Measurements from ENCODE around the gene PLEKHA7. TPM values are rescaled to one million over a fixed set of nuclear protein-coding genes. Genes with fewer than 3 reads are reported as not detected.
A peak's percentile ranks its signal among the peaks of the same experiment; 100 is the strongest.

The PLEKHA7 gene
- total RNA-seq, 1 donor from 2014 or later = 22.2 TPM

DNA sequence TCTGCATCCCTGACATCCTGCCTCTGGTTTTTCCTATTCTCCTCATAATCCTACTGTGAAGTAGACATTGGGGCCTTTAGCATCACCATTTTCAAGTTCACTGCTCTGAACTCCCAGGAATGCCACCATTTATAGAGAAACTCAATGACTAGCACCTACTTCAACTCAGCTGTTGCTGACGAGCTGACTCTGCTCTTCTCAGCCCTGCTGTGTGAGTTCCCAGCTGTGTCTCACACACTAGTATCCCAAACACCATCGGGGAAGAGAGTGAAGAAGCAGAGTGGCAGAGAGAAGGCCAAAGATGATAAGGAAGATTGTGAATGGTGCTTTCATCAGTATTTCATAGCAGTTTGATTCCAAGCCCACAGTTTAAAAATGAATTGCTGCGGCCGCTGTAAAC, 71.9 kb downstream of the PLEKHA7 start:
- DNase-seq (ENCODE audit: low read depth) = no peak

DNA sequence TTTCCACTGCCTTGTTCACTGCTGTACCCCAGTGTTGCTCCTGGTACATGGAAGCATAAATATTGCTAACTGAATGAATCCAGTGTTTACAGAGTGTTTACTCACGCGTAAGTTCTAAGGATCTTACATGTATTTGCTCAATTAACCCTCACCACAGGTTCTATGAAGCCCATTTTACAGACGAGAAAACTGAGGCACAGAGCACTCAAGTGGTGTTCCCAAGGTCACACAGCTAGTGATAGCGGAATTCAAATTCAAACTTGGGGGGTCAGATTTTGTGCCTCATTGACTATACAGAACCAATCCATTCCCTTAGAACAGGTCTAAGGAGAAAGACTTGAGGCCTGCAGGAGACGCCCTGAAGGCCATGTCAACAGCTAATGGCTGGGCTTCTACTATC, 72.3 kb downstream of the PLEKHA7 start:
- no peak for DNase-seq (ENCODE audit: low read depth)

DNA sequence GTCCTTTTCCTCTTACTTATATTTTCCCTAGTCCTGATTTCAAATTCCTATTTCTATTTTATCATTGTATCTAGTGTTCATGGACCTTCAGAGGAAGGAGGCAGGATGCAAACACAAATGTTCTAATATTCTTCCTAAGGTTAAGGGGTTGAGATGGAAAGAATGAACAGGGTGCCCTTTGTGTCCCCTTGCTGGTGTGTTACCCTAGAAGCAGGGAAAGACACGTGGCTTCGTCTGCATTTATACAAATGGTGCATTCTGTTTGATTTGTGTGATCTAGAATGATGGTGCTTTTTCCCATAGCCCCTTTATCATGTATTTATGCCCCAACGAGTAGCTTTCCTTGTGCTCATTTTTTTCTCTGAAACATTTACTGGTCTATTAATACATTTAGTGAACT, 76.2 kb downstream of the PLEKHA7 start:
- no peak for DNase-seq (ENCODE audit: low read depth)

DNA sequence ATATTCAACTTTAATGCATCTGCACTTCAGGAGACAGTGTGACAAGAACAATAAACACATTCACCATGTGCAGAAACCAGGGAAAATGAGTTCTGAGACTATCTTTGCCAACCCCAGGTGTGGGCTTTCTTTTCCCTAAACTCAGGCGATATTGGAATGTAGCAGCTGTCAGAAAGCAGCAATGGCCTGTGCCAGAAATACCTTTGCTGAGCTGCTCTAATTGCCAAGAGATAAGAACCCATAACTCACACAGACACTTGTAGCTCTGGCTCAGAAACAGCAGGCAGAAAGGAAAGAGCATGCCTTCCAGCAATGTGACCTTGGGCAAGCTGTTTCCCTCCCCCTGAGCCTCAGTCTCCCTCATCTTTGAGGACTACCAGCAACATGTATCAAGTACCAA, 77.6 kb downstream of the PLEKHA7 start:
- no peak for DNase-seq (ENCODE audit: low read depth)

DNA sequence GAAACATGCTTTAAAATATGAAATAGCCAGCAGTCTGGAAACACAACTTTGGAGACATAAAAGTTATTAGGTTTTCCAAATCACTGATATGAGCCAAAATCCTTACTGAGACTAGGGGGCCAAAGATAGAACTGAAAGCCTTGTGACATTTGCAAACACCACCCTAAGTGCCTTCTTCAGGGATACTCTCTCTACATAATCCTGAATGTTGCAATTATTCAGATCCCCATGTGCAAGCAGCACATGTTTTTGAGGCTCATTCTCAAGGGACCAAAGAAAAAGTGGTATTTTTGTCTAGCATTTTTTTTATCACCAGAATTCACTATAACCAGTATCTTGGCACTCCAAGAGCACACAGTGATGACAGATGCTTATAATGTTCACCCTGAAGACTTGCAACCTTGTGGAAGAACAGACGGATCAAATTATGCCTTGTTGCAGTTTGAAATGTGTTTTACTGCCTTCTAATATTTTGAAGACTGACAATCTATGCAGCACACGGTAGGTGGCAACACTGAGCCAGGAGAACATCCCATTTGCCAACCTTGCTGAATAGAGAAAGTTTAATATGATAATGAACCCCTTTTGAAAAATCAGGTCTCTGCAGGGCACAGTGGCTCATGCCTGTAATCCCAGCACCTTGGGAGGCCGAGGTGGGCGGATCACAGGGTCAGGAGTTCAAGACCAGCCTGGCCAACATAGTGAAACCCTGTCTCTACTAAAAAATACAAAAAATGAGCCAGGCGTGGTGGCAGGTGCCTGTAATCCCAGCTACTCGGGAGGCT, 78.5 kb downstream of the PLEKHA7 start:
- DNase-seq (ENCODE audit: low read depth) = peak; percentile 45

DNA sequence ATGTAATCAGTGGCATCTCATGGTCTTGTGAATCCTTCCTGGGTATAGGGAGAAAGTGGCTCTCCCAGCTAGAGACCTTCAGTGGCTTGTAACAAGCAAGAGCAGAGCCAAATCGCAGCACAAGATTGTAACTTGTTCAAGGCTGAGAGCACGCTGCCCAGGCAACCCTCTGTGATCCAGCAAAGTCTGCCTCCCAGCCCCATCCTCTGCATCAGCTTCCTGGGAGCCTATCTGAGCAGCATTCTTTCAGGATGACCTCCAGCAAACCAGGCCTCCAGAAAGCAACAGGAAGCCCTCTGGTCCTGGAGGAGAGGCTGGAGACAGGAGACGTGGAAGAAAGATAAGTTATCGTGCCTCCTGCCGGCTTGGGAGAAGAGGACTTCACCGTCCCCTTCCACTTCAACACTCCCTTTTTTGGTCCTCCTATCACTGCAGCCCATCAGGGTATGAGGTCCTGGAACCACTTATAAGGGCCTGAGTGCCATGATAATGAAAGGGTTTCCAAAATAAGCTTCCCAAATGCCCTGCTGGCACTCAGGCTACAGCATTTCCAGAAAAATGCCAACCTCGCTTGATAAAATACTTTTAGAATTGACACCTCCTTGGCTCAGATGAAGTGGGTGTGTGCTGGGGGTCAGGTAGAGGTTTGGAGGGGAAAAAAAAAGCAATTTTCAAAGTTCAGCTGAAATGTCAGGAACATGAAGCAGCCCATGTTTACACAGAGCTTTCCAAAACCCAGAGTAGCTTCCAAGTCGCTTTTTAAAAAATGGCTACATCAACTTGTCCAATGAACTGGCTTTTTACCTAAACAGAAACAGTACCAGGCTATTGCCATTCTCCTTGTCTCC, 80.2 kb downstream of the PLEKHA7 start:
- DNase-seq (ENCODE audit: low read depth) = no peak

DNA sequence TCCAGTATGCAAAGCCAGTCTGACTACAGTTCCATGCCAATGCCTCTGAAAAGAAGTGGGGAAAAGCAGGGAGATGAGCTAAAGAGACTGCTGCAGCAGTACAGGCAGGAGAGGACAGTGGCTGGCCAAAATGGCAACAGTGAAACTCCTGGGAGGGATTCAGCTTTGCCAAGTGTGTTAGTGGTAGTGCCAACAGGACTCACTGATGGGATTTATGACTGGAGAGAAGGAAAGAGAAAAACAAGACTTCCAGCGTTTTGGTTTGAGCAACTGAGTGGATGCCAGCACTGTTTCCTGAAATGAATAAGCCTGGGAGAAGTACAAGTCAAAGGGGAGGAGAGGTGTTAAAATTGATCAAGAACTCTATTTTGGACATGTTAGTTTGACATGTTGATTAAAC, 80.9 kb downstream of the PLEKHA7 start:
- no peak for DNase-seq (ENCODE audit: low read depth)

DNA sequence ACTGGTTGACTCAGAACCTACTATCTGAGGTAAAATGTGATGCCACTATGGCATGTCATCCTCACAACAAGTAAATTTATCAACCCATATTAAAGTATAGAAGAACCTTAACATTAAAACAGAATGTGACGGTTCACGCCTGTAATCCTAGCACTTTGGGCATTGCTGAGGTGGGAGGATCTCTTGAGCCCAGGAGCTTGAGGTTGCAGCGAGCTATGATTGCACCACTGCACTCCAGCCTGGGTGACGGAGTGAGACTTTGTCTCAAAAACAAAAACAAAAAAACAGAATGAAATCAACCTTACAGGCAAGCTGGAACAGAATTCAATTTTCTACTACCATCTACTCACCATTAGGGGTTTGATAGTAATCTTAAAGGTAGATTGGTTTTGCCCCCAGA, 86.2 kb downstream of the PLEKHA7 start:
- DNase-seq (ENCODE audit: low read depth) = no peak

DNA sequence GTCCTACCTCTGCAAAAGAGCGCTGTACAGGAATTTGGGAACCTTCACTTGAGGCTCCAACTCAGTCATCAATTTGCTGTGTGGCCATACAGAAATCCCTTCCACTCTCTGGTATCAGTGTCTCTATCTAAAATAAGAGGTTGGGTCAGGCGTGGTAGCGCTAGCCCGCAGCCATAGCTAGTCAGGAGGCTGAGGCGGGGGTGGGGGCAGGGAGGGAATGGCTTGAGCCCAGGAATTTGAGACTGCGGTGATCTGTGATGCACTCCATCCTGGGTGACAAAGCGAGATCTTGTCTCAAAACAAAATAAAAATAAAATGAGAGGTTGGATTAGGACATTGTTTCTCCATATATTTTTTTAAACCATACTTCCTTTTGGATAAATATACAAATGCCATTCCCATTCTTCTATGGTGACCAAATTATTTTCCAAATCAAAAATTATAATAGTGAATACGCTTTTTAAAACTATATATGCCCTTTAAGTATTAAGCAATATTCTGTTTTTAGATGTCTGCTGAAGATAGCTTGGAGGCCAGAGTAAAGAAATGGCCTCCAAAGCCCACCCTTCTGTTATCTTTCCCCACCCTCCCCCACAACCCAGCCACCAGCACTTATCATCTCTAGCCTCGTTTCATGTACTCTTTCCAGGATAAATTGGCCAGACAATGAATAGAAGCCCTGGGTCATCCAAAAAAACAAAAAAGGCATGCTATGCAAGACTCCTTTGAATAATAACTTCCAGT, 87.2 kb downstream of the PLEKHA7 start:
- DNase-seq (ENCODE audit: low read depth) = no peak

DNA sequence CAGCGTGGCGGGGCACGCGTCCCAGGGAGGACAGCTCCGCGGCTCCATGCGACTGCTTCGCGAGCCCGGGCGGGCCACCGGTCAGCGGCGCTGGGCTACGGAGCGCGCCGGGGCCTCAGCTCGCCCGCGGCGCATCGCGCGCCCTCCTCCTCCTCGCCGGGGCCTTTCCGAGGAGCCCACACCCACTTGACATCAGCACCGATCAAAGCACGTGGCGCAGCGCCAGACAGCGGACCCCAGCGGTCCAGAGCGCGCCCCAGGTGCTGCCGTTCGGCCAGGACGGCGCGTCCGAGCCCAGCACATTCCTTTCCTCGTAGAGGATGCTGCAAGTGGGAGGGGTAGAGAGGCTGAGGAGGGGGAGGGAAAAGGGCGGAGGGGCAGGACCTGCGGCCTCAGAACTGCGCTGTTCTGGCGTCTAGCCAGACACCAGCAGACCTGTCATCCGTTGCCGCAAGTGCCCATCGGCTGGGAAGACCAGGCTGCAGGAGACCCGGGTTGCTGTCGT, 88.6 kb downstream of the PLEKHA7 start:
- peak; percentile 48 for DNase-seq (ENCODE audit: low read depth)

DNA sequence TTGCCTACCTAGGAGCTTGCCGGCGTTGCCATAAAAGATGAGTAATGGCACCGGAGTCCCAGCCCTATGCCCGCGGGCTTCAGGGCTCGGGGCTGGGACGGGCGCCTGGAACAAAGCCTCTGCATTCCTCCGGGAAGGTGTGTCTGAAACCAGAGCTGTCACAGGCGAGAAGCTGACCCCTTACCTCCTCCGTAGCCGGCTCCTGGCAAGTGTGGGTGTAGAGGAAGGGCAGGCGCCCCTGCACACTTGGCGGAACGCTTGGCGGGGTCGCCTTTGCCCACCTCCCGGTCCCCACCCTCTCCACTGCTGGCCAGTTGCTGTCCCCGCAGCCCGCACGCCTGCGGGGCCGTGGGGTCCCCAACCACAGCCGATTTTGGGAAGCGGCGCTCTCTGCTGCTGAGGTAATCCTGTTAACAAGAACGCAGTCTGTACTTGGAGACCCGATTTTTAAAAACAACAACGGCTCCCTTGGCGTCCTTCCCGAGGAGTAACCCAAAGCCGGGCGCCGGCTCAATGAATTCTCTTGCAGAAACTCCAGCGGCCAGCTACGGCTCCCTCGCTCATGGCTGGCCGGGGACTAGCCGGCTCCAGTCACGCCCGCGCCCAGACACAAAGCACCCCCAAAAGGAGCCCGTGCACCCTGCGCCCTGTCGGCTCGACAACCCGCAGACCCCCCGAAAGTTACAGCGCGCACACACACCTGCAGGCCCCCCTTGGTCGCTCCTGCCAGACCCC, 89.2 kb downstream of the PLEKHA7 start:
- peak; percentile 86 for DNase-seq (ENCODE audit: low read depth)

DNA sequence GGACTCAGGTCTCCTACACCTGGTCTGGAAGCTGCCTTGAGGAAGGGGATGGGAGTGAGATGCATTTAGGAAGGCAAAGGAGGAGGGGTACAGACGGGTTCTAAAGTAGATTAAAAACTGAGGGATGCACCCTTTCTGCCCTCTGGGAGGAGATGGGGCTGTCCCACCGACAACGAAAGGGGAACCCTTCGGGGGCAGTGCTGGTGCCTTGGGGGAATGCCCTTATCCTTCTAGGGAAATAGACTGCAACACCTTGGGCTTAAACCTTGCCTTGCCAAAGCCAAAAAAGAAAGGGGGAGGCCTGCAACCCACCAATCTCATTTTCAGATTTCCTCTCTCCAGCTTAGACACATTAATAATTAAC, 89.8 kb downstream of the PLEKHA7 start:
- no peak for DNase-seq (ENCODE audit: low read depth)

DNA sequence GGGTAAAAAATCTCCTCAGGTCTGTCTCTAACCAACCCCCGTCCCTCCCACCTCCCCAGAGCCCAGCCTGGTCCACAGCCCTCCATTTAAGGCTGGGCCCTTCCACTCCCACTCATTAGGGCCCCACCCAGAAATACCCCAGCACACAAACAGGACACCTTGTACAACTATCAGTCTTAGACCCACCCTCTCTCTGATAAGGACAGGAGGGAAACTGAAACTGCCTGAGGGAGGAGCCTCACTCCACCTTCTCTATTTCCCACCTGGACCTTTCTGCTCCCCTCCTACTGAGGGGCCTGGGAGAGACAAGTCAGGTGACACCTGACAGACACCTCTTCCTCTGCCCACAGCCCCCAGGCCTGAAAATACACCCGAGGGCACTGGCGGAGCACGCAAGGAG, 90.2 kb downstream of the PLEKHA7 start:
- no peak for DNase-seq (ENCODE audit: low read depth)

DNA sequence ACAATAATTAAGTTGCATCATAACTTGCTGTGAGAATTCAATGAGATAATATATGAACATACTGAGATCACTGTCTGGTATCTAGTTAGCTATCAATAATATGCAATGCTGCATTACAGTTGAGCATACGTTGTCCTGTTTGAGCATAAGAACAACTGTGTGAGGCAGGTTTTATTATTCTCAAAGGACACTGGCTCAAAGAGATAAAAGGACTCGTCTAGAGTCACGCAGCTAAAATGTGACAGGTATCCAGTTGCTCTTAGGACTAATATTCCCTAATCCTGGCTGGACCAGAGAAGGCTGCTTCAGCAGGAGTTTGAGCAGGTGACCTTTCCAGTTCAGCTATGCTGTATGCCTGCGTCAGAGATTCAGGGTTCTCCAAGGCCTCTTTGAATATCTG, 92.5 kb downstream of the PLEKHA7 start:
- no peak for DNase-seq (ENCODE audit: low read depth)

DNA sequence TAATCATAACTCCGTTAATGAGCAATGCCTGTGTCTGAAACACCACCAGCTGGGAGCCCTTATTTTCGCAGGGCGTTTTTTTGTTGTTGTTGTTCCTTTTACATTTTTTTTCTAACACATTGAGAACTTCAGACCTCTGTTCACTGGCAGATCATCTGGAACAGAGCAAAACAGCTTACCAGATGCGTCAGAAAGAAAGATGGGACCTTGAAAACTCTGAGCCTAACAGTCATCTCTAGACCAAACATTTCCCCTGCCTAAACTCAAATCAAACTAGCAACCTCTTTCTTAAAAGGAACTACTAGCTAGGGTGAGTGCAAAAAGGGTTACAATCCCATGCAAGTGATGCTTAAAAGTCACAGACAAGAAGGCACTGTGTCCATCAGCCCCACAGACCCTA, 93.2 kb downstream of the PLEKHA7 start:
- DNase-seq (ENCODE audit: low read depth) = no peak

DNA sequence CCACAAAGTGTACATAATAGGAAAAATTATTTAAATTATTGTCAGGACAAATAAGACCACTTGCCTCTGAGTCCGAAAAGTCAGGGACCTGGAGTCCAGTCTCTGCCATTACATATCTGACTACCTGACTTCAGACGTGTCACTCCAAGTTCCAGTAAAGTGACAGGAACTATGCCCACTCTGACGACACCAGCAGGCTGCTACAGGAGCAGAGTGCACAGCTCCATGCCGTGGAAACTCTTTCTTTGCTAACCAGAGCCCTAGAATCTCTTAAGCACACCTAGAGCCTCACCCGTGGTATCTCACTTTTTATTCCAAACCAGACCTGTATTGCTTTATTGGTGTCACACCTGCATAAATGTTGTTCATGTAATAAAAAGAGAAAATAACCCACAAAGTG, 93.7 kb downstream of the PLEKHA7 start:
- DNase-seq (ENCODE audit: low read depth) = no peak

DNA sequence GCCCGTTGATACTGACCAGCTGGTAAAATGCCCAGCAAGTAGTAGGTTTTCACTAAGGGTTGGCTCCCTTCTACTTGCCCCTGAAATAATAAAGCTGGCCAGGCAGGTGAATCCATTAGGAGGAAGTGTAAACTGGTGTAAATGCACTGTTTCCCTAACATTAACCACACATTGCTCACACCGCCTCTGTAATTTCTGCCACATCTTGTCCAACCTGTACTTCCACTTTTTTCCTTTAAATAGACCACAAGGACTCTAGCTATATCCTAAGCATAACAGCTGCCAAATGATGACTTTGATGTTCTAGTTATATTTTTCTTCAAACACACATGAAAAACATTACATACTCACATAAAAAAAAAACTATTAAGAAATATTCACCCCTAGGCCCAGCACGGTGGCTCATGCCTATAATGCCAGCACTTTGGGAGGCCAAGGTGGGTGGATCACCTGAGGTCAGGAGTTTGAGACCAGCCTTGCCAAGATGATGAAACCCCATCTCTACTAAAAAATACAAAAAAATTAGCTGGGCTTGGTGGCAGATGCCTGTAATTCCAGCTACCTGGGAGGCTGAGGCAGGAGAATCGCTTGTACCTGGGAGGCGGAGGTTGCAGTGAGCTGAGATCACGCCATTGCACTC, 95.6 kb downstream of the PLEKHA7 start:
- DNase-seq (ENCODE audit: low read depth) = peak; percentile 51

DNA sequence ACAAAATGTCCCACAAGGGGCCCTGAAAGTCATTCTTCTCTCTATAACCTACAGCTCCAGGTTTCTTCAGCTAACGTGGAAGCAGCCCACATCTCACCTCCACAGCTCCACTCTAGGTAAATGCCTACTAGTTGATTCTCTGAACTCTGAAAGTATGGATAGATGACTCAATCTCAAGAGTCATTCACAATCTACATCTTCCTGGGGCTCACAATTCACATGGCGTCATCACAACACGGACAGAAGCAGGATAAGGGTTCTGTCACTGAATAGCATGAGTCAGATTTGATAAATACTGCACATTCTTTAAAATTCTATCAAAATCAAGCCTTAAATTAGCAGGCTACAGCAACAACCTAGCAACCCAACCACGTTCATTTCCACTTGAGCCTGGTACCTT, 96.3 kb downstream of the PLEKHA7 start:
- peak; percentile 25 for DNase-seq (ENCODE audit: low read depth)

DNA sequence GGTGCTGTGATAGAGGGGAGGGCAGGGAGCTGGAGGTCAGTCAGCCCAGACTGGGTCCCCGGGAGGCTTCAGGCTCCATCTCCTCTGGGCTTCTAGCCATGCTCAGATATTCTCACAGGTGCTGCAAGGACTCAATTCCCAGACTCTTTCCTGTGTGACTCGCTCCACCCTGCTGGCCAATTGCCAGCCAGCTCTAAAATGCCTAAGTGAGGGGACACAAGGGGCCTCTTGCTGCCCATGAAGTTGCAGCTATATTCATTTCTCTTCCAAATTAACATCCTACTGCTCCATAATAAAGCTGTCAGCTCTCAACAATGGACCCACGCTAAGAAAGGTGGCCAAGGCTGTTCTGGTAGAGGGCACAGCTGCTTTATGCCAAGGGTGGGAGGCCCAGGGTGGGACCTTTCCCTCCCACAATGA, 101.5 kb downstream of the PLEKHA7 start:
- peak; percentile 31 for DNase-seq (ENCODE audit: low read depth)

DNA sequence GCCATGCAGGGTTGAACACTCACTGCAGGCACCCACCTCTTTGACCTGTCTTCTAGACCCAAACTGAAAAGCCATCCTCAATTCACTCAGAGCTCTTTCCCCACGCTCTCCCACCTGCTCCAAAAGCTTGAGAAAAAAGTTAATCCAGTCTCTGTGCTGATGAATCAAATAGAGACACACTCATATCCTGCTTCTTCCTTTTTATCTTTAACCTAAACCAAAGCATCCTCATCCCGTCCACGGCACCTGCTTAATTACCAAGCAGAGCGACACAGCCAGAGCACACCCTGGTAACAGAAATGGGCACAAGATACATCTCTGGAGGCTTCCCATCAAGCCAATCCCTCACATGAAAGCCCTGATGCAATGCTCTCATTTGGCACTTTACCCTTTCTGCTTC, 102.6 kb downstream of the PLEKHA7 start:
- DNase-seq (ENCODE audit: low read depth) = no peak

DNA sequence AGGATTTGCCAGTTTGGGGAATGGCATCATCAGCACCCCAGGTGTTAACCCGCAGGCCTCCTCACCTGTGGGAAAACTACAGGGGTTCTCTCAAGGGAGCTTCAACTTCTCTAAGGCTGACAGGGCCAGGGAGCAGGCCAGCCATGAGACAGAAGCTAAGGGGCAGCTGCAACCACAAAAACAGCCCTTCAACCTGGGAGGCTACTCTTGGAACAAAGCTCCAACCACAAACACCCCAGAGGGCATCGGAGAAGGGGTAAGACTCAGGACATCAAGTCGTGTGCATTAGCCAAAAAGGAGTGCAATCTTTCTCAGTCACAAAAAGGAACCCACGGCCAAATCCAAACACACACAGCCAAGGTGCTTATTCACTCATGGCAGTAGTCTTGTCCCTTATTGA, 103.0 kb downstream of the PLEKHA7 start:
- DNase-seq (ENCODE audit: low read depth) = no peak

All from renal cortical epithelial cell (primary cell).